GM12874 (cell line): ENCODE data around the gene MT1B.
A peak's percentile ranks its signal among the peaks of the same experiment; 100 is the strongest.

Experiments used
- CTCF ChIP-seq: IDR thresholded peaks from 2 replicates; pipeline ENCODE4 v1.5.1; 2011; ENCODE audit warnings: low read depth, mild to moderate bottlenecking, control low read depth, low read length, moderate library complexity; ENCODE audit not compliant: insufficient read depth

MT1B gene

DNA sequence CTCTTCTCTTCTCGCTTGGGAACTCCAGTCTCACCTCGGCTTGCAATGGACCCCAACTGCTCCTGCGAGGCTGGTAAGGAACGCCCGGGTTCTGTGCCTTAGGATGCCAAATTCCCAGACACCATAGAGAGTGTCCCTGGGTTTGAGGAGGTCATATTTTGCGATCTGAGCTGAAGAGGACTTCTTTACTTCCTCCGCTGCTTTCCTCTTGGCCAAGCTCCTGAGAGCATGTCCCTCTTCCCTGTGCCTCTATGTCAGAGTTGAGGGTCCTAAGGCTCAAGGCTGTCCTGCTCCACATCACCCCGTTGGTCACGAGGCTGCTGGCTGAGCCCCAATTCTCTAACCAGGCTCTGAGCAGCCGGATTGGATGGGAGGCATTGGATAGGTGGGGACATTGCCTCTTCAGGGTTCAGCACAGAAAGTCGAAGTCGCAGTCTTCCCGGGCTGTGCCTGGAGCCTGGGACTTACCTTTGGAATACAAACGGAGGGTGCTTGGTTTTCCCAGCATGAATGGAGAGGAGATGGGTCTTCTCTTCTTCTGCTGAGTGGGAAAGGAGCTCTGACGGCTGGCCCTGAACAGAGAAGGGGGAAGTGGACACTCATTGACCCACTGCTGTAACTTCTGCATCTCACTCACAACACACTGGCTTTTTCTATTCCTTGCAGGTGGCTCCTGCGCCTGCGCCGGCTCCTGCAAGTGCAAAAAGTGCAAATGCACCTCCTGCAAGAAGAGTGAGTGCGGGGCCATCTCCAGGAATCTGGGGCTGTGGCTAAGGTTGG is 18.3 kb downstream of the MT1B start:
- no peak for TF ChIP-seq CTCF

DNA sequence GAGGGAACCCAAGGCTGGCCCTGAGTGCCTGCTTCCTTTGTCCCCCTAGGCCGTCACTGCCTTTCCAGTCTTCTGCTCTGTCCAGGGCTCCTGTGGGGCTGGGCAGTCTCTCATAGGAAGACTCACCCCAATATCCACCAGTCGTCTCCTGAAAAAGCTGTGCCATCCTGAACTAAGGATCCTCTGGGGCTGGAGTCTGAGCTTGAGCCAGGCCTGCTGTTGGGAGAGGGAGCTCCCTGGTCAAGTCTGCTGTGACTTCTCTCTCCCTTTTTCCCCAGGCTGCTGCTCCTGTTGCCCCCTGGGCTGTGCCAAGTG is 18.9 kb downstream of the MT1B start:
- no peak for TF ChIP-seq CTCF

DNA sequence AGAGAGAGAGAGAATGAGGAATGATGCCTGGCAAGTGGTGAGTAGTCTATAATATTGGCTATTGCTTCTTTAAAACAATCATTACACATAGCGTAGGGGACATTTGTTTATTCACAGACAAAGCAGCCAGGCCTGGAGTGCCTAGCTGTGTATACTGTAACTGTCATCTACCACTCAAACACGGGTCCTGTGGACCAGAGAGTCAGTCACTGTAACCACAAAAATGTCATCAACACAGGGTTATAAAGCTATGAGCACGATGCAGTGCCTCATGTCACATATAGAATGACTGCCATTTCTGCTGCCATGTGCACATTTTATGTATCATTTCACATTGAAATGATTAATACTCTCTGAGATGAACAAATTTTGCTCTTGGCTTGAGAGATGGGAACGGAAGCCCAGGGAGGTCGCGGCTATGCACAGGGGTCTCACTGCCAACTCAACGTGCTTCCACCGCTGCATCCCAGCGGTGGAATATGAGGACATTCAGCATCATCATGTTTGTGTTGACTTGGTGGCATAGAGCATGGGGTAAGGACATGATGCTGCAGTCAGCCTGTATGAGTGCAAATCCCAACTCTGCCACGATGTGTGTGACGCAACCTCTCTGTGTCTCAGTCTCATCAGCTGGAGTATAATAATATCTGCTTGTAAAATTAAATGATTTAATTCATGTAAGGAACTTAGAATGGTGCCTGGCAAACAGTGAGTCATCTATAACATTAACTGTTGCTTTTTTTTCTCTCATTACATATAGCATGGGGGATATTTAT is 21.3 kb downstream of the MT1B start:
- no peak for TF ChIP-seq CTCF

DNA sequence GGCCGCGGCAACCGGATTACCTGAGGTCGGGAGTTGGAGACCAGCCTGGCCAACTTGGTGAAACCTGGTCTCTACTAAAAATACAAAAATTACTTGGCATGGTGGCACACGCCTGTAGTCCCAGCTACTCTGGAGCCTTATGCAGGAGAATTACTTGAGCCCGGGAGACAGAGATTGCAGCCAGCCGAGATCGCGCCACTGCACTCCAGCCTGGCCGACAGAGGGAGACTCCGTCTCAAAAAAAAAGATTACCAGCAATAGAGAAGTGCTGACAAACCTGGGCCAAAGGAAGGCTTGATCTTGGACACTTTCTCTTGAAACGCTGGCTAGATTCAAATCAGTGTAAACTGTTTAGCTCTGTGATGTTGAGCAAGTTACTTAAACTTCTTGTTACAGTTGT is 22.2 kb downstream of the MT1B start:
- TF ChIP-seq CTCF, result peak; percentile 50

DNA sequence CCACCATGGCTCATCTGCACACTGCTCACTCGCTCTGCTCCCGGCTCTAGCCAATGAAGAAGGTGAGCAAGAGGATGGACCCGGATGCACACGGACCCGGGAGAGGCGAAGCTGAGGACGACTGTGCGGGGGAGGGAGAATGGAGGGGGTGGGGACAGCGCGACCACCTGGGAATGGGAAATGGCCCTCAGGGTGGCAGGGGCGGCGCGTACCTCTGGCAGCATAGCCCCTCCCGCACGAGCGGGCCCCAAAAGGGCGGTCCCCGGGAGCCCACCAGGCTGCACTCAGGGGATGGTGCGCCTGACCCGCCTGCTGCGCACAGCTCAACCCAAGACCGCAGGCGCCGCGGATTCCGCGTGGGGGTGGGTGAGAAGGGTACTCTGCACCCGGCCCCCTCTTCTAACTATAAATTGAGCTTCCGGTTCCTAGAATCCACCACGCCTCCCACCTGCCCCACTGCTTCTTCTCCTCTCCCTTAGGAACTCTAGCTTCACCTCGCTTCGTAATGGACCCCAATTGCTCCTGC is 24.1 kb downstream of the MT1B start:
- no peak for TF ChIP-seq CTCF

DNA sequence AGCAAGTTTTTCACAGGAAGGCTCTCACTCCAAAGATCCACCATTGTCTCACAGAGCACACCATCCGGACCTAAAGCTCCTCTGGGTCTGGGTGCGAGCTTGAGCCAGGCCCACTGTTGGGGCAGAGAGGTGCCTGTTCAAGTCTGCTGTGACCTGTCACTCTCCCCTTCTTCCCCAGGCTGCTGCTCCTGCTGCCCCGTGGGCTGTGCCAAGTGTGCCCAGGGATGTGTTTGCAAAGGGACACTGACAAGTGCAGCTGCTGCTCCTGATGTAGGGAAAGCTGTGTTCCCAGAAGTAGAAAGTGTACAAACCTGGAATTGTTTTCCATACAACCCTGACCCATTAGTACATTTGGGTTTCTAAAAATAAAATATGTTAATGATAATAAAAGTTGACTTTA is 25.8 kb downstream of the MT1B start:
- no peak for TF ChIP-seq CTCF

- TF ChIP-seq CTCF, result no peak
Measured at GRCh38 chr16:56679078-56679730, 27.5 kb downstream of the MT1B start.
